Mucosa of descending colon (tissue), 3 donors: ENCODE results near the gene TBCE. TPM values are rescaled to one million over a fixed set of nuclear protein-coding genes. Genes with fewer than 3 reads are reported as not detected.
A peak's percentile ranks its signal among the peaks of the same experiment; 100 is the strongest.
"Not testable (repeated sequence)": the region's sequence is repeated elsewhere in the genome, so short reads cannot be mapped to it uniquely, and the experiment has no call there.

ENCODE experiments used
- ATAC-seq: fragments of 200-7000 bp; cut with Tn5 transposase; one replicate; pipeline ENCODE4 v1.9.1; 2020; ENCODE audit warnings: mild to moderate bottlenecking, moderate library complexity
- DNase-seq, 3 donors: peaks; one replicate each; pipeline ENCODE4 v3.0.0-alpha.2; 2020
- H3K36me3 ChIP-seq: fragments of 200-600 bp; one replicate; pipeline ENCODE4 v1.8.0; 2021; ENCODE audit warnings: low read depth, mild to moderate bottlenecking
- H3K4me1 ChIP-seq: fragments of 200-600 bp; one replicate; pipeline ENCODE4 v1.8.0; 2021; ENCODE audit warnings: low read depth, mild to moderate bottlenecking
- H3K4me3 ChIP-seq: fragments of 200-600 bp; one replicate; pipeline ENCODE4 v1.8.0; 2021; ENCODE audit warnings: mild to moderate bottlenecking
- H3K9me3 ChIP-seq: fragments of 200-600 bp; one replicate; pipeline ENCODE4 v1.8.0; 2021; ENCODE audit warnings: mild to moderate bottlenecking
- CTCF ChIP-seq: fragments of 200-600 bp; IDR thresholded peaks from one replicate; pipeline ENCODE4 v1.8.0; 2022; ENCODE audit warnings: antibody characterized with exemption, mild to moderate bottlenecking
- intact Hi-C, 2 donors: fragments of 100-400 bp; cut with DNase I in 1 of 2; cut with micrococcal nuclease in 1 of 2; formaldehyde crosslinking; loops; one replicate each; pipeline versions ENCODE4 v1.11.0 to v1.11.1; 2022; cut with DNase I, micrococcal nuclease
- total RNA-seq, 3 donors: library from RNA; stranded (reverse); fragmentation: NEBNext Ultra II Directional in 2 of 3; extraction: Animal tissue kit (Norgen Biotek cat#: 25700) in 2 of 3; gene quantifications; one replicate each; pipeline versions ENCODE4 v1.2.1 to v1.2.4, GENCODE V29; 2021 to 2023
- donor health status: DM: no; HTN: no; CAD: no; lungs with moderate emphysema.
- donor health status: DM: no; HTN: no; CAD: no.
- donor health status: DM: no; HTN: yes; CAD: no.

Gene TBCE
- total RNA-seq, 3 donors from 2014 or later = 21.1 to 25.5 (median 23.9) TPM

- H3K4me1 ChIP-seq = no peaks in the 10 kb centered on the region
- H3K36me3 ChIP-seq = no peaks in the 10 kb centered on the region
- intact Hi-C loops = no loop called here
- DNase-seq = peak in 1 of 3 donors; percentile 14
- peak; percentile 87 for ATAC-seq
- TF ChIP-seq CTCF = no peak
- H3K9me3 ChIP-seq = no peaks in the 10 kb centered on the region
- no peak overlapping the region for H3K4me3 ChIP-seq
These were observed 9.5 kb upstream of the TBCE start for GRCh38 chr1:235357485-235358373.

GRCh38 chr1:235358899-235359298 lies 8.3 kb upstream of the TBCE start:
- Histone ChIP-seq H3K36me3 (no peaks in the 10 kb centered on the region), H3K9me3 (no peaks in the 10 kb centered on the region), H3K4me1 (no peaks in the 10 kb centered on the region), H3K4me3 (no peak overlapping the region)
- DNase-seq (no peak), ATAC-seq (no peak)
- TF ChIP-seq CTCF = no peak
- intact Hi-C loops = no loop called here

GRCh38 chr1:235364189-235364588 lies 3.0 kb upstream of the TBCE start:
- not testable (repeated sequence) for H3K4me3 ChIP-seq, DNase-seq, ATAC-seq

GRCh38 chr1:235366286-235366685 lies 941 bp upstream of the TBCE start:
- no peaks in the 10 kb centered on the region for H3K36me3 ChIP-seq
- intact Hi-C loops = no loop called here
- no peak overlapping the region for H3K4me3 ChIP-seq
- no peak for DNase-seq
- TF ChIP-seq CTCF = no peak
- H3K9me3 ChIP-seq = no peaks in the 10 kb centered on the region
- ATAC-seq = no peak
- H3K4me1 ChIP-seq = peaks cover 4% of the 10 kb centered on the region

More at GRCh38 chr1:235364189-235364588, 3.0 kb upstream of the TBCE start:
- intact Hi-C loops, H3K36me3 ChIP-seq, H3K4me1 ChIP-seq, H3K9me3 ChIP-seq: not testable (repeated sequence)

GRCh38 chr1:235368428-235368827 lies 1.2 kb downstream of the TBCE start:
- ATAC-seq (no peak), DNase-seq (no peak)
- H3K36me3 ChIP-seq = no peaks in the 10 kb centered on the region
- intact Hi-C loops = no loop called here
- no peaks in the 10 kb centered on the region for H3K9me3 ChIP-seq
- TF ChIP-seq CTCF = no peak
- H3K4me1 ChIP-seq = peaks cover 4% of the 10 kb centered on the region
- no peak overlapping the region for H3K4me3 ChIP-seq

- Histone ChIP-seq H3K9me3 (no peaks in the 10 kb centered on the region), H3K36me3 (no peaks in the 10 kb centered on the region), H3K4me1 (peaks cover 4% of the 10 kb centered on the region), H3K4me3 (no peak overlapping the region)
- DNase-seq (no peak), ATAC-seq (no peak)
- intact Hi-C loops = no loop called here
- no peak for TF ChIP-seq CTCF
These were observed 2.6 kb downstream of the TBCE start for GRCh38 chr1:235369802-235370201.
